NK-92 (cell line): ENCODE results near the gene PTPRG.

Experiments used
- DNase-seq: peaks from one replicate; lab custom pipeline; 2025; ENCODE audit not compliant: unreplicated experiment; lab: John Stamatoyannopoulos, UW

The PTPRG gene

GRCh38 chr3:61562042-61562720 is 810 bp downstream of the PTPRG start:
- DNase-seq = no peak

GRCh38 chr3:61562721-61563312 is 1.4 kb downstream of the PTPRG start:
- no peak for DNase-seq

- DNase-seq = no peak
Measured at GRCh38 chr3:61563313-61564271, 2.2 kb downstream of the PTPRG start.

GRCh38 chr3:61564395-61565059 is 3.2 kb downstream of the PTPRG start:
- no peak for DNase-seq

- DNase-seq = no peak
Measured at GRCh38 chr3:61565569-61565968, 4.2 kb downstream of the PTPRG start.

- DNase-seq = no peak
Measured at GRCh38 chr3:61568127-61568526, 6.8 kb downstream of the PTPRG start.

GRCh38 chr3:61569856-61570580 is 8.6 kb downstream of the PTPRG start:
- no peak for DNase-seq

GRCh38 chr3:61570813-61571212 is 9.4 kb downstream of the PTPRG start:
- DNase-seq = no peak

GRCh38 chr3:61571516-61572336 is 10.4 kb downstream of the PTPRG start:
- DNase-seq = no peak

- DNase-seq = no peak
Measured at GRCh38 chr3:61572879-61573278, 11.5 kb downstream of the PTPRG start.

GRCh38 chr3:61573441-61573840 is 12.1 kb downstream of the PTPRG start:
- no peak for DNase-seq

- DNase-seq = no peak
Measured at GRCh38 chr3:61574854-61575253, 13.5 kb downstream of the PTPRG start.

GRCh38 chr3:61575893-61576292 is 14.5 kb downstream of the PTPRG start:
- DNase-seq = no peak

GRCh38 chr3:61577760-61578159 is 16.4 kb downstream of the PTPRG start:
- no peak for DNase-seq

- no peak for DNase-seq
Measured at GRCh38 chr3:61578667-61579367, 17.4 kb downstream of the PTPRG start.

GRCh38 chr3:61579685-61580084 is 18.3 kb downstream of the PTPRG start:
- no peak for DNase-seq

GRCh38 chr3:61580982-61581643 is 19.7 kb downstream of the PTPRG start:
- no peak for DNase-seq

- DNase-seq = no peak
Measured at GRCh38 chr3:61582287-61582686, 20.9 kb downstream of the PTPRG start.

GRCh38 chr3:61582846-61583245 is 21.5 kb downstream of the PTPRG start:
- DNase-seq = no peak
